C4-2B (cell line): Measurements from ENCODE around the gene LGALS7.

Experiments
- ZFX ChIP-seq: fragments of 450-650 bp; IDR thresholded peaks from 2 replicates; pipeline ENCODE4 v1.6.1; 2017
- TF ChIP-seq, protein P1 (sequence below): fragments of 450-650 bp; conservative IDR thresholded peaks from 2 replicates; pipeline ENCODE4 v1.5.1; 2017; ENCODE audit warnings: mild to moderate bottlenecking

DNA sequence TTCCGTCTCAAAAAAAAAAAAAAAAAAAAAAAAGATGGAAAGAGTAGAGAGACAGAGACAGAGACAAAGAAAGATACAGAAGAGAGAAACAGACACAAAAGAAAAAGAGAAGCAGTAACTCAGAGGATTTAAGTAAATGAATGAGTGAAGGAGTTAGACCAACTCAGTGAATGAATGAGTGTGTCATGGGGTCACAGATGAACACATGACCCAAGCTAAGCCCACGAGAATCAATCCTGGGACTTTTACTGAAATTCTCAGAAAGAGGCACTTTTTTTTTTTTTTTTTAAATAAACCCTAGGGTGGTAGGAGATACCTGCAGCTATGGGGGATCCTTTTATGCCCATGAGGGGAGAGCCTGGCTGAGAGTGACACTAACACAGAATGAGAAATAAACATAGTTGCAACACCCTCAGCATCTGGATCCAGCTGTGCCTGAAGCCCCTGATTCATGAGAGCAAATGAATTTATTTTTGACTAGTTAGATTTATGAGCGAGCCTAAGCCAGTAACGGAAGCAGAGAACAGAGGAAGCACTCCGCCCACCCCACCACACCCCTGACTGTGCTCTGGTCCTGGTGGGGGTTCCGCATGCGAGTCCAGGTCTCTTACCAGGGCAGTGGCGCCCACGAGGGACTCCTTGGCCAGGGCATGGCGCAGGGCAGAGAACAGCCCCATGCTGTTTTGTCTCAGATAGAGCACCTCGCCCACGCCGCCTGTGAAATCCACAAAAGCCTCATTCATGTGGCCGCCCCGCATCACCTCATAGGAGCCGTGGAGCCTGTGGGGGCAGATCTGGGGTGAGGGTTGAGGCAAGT lies 33.7 kb downstream of the LGALS7 start:
- no peak for TF ChIP-seq ZFX
- TF ChIP-seq, protein P1, sequence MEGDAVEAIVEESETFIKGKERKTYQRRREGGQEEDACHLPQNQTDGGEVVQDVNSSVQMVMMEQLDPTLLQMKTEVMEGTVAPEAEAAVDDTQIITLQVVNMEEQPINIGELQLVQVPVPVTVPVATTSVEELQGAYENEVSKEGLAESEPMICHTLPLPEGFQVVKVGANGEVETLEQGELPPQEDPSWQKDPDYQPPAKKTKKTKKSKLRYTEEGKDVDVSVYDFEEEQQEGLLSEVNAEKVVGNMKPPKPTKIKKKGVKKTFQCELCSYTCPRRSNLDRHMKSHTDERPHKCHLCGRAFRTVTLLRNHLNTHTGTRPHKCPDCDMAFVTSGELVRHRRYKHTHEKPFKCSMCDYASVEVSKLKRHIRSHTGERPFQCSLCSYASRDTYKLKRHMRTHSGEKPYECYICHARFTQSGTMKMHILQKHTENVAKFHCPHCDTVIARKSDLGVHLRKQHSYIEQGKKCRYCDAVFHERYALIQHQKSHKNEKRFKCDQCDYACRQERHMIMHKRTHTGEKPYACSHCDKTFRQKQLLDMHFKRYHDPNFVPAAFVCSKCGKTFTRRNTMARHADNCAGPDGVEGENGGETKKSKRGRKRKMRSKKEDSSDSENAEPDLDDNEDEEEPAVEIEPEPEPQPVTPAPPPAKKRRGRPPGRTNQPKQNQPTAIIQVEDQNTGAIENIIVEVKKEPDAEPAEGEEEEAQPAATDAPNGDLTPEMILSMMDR = no peak
